HepG2 (cell line): ENCODE measurements around the gene LLGL2. TPM values are rescaled to one million over a fixed set of nuclear protein-coding genes. Genes with fewer than 3 reads are reported as not detected.
A peak's percentile ranks its signal among the peaks of the same experiment; 100 is the strongest.

Experiments used
- ATAC-seq: fragments of 200-7000 bp; cut with Tn5 transposase; 3 replicates; pipeline ENCODE4 v1.9.1; 2020; ENCODE audit warnings: mild to moderate bottlenecking, moderate library complexity
- BruUV-seq: library from RNA; stranded (reverse); fragments of 400-500 nt; replicated peaks from 2 replicates; lab custom pipeline; 2021; lab: Mats Ljungman, UMichigan
- CTCF ChIA-PET: fragments of 300-600 bp; formaldehyde crosslinking; extraction: SDS; loops from one replicate; lab custom pipeline; 2021; ENCODE audit warnings: low total read pairs, inconsistent platforms, low intra/inter-chr PET ratio; lab: Yijun Ruan, JAX
- POLR2A ChIA-PET: fragments of 350-600 bp; sonication (Branson Sonifier 250); formaldehyde crosslinking; loops from one replicate; lab custom pipeline; 2020; ENCODE audit warnings: antibody characterized with exemption, inconsistent platforms; lab: Yijun Ruan, JAX
- DNase-seq: peaks from one replicate; pipeline ENCODE4 v3.0.0-alpha.2; 2015; ENCODE audit warnings: low spot score
- FAIRE-seq: peaks from 3 replicates; lab custom pipeline; 2011; peaks lifted over from hg19 to GRCh38; lab: Jason Lieb, UNC
- H2AFZ ChIP-seq: one replicate; pipeline ENCODE4 v1.6.1; 2011; ENCODE audit warnings: low read length, inconsistent platforms
- H3K27ac ChIP-seq: fragments of 300-600 bp; 3 replicates; pipeline ENCODE4 v1.8.0; 2011; ENCODE audit warnings: mixed run types, mild to moderate bottlenecking, mixed read lengths, low read length, inconsistent platforms; ENCODE audit not compliant: insufficient read depth; ENCODE audit errors: extremely low read length
- H3K27me3 ChIP-seq, 2 experiments: fragments of 200-600 bp in 1 of 2; 2 replicates in 1 of 2; 3 replicates in 1 of 2; pipeline versions ENCODE4 v1.6.0 to v1.8.0; 2011; ENCODE audit warnings: low read length in 2 of 2, mild to moderate bottlenecking in 2 of 2, moderate library complexity in 2 of 2, inconsistent platforms in 1 of 2; ENCODE audit not compliant: insufficient read depth in 2 of 2, control insufficient read depth in 1 of 2
- H3K36me3 ChIP-seq, 2 experiments: fragments of 200-600 bp in 1 of 2; replicated peaks in 1 of 2; 2 replicates in 1 of 2; 3 replicates in 1 of 2; pipeline versions ENCODE4 v1.5.1 to v1.8.0; 2011; ENCODE audit warnings: low read length in 2 of 2, inconsistent platforms in 1 of 2; ENCODE audit not compliant: insufficient read depth in 2 of 2, control insufficient read depth in 1 of 2
- H3K4me1 ChIP-seq: 2 replicates; pipeline ENCODE4 v1.5.1; 2012; ENCODE audit warnings: low read length, inconsistent platforms; ENCODE audit not compliant: insufficient read depth
- H3K4me2 ChIP-seq: 2 replicates; pipeline ENCODE4 v1.6.0; 2011; ENCODE audit warnings: low read depth, low read length, inconsistent platforms
- H3K4me3 ChIP-seq, 3 experiments: fragments of 200-600 bp in 1 of 3; sonication (generic), shearing (Covaris generic) in 1 of 3; replicated peaks in 1 of 3; 2 replicates each; pipeline ENCODE4 v1.5.1; 2011 to 2016; ENCODE audit warnings: low read length in 3 of 3, inconsistent platforms in 2 of 3, low read depth in 2 of 3, mild to moderate bottlenecking in 2 of 3, control low read depth in 1 of 3, mixed read lengths in 1 of 3; ENCODE audit not compliant: insufficient read depth in 1 of 3
- H3K79me2 ChIP-seq: one replicate; pipeline ENCODE4 v1.6.1; 2011; ENCODE audit warnings: low read length, inconsistent platforms; ENCODE audit not compliant: insufficient read depth
- H3K9ac ChIP-seq: 2 replicates; pipeline ENCODE4 v1.6.0; 2011; ENCODE audit warnings: mild to moderate bottlenecking, low read depth, low read length, inconsistent platforms; ENCODE audit not compliant: insufficient read depth
- H3K9me3 ChIP-seq: 2 replicates; pipeline ENCODE4 v1.5.1; 2012; ENCODE audit warnings: mild to moderate bottlenecking, low read length
- H4K20me1 ChIP-seq: 2 replicates; pipeline ENCODE4 v1.6.0; 2011; ENCODE audit warnings: inconsistent platforms, mild to moderate bottlenecking, low read length, moderate library complexity; ENCODE audit not compliant: insufficient read depth
- BORCS8-MEF2B ChIP-seq: sonication (generic); formaldehyde crosslinking; IDR thresholded peaks from 2 replicates; pipeline ENCODE4 v1.8.0; 2022; ENCODE audit warnings: mild to moderate bottlenecking, missing genetic modification reagents
- CENPX ChIP-seq: sonication (generic); formaldehyde crosslinking; IDR thresholded peaks from 2 replicates; pipeline ENCODE4 v1.9.0; 2021; ENCODE audit warnings: mild to moderate bottlenecking, missing genetic modification reagents, moderate library complexity
- ESRRA ChIP-seq: sonication (generic); formaldehyde crosslinking; IDR thresholded peaks from 2 replicates; pipeline ENCODE4 v1.5.1; 2020; ENCODE audit warnings: mild to moderate bottlenecking, low read depth, missing genetic modification reagents
- RXRA ChIP-seq: sonication (generic); formaldehyde crosslinking; IDR thresholded peaks from 2 replicates; pipeline ENCODE4 v1.5.1; 2020; ENCODE audit warnings: missing genetic modification reagents
- ZBTB1 ChIP-seq: sonication (generic); formaldehyde crosslinking; IDR thresholded peaks from 2 replicates; pipeline ENCODE4 v1.4.0; 2020; ENCODE audit warnings: missing genetic modification reagents, borderline replicate concordance
- ZSCAN30 ChIP-seq: sonication (generic); formaldehyde crosslinking; IDR thresholded peaks from 2 replicates; pipeline ENCODE4 v1.5.0; 2020; ENCODE audit warnings: mild to moderate bottlenecking, missing genetic modification reagents
- WGBS: methylation state at CpG from one replicate; pipeline ENCODE4 v1.1.6; 2017; ENCODE audit warnings: low lambda C conversion rate; 5-methylcytosine and 5-hydroxymethylcytosine counted together
- in situ Hi-C: cut with HindIII; loops from 2 replicates; pipeline ENCODE4 v1.10.0; 2017; ENCODE audit warnings: low pct_unique_long_range_greater_than_20kb; ENCODE audit not compliant: extremely low pct_ligation_motif_present
- intact Hi-C: fragments of 100-400 bp; cut with micrococcal nuclease; formaldehyde crosslinking; loops from one replicate; pipeline ENCODE4 v1.10.0; 2022; ENCODE audit not compliant: unreplicated experiment
- polyA plus RNA-seq, 8 experiments: library from polyadenylated mRNA; depleted of rRNA in 3 of 8; stranded (reverse) in 7 of 8; unstranded in 1 of 8; fragments of >200 nt; fragmentation: Illumina TruSeq in 4 of 8; extraction: Trizol in 4 of 8; gene quantifications; 2 replicates each; pipeline versions ENCODE4 v1.2.1 to v1.2.3, GENCODE V29; 2011 to 2016; ENCODE audit warnings: low read depth in 4 of 8, missing spikeins in 1 of 8, mixed read lengths in 1 of 8; ENCODE audit not compliant: insufficient read depth in 1 of 8
- total RNA-seq, 5 experiments: library from RNA; depleted of rRNA; stranded (reverse); fragments of >200 nt; fragmentation: Illumina TruSeq; extraction: Trizol; gene quantifications; 2 replicates each; pipeline ENCODE4 v1.2.3, GENCODE V29; 2016; ENCODE audit warnings: low read depth in 1 of 5
- TF ChIP-seq, protein P1 (sequence below): IDR thresholded peaks from 2 replicates; pipeline ENCODE4 v1.6.1; 2016; ENCODE audit warnings: low read depth, control low read depth
- TF ChIP-seq, protein P2 (sequence below): sonication (generic); formaldehyde crosslinking; IDR thresholded peaks from 2 replicates; pipeline ENCODE4 v1.4.0; 2020; ENCODE audit warnings: missing genetic modification reagents

LLGL2 gene
- total and polyA plus RNA-seq, 2 of the 13 experiments (the other 11 are each of a cell fraction or from before 2014, with no cell fraction given) = 83.0 to 86.7 TPM

DNA sequence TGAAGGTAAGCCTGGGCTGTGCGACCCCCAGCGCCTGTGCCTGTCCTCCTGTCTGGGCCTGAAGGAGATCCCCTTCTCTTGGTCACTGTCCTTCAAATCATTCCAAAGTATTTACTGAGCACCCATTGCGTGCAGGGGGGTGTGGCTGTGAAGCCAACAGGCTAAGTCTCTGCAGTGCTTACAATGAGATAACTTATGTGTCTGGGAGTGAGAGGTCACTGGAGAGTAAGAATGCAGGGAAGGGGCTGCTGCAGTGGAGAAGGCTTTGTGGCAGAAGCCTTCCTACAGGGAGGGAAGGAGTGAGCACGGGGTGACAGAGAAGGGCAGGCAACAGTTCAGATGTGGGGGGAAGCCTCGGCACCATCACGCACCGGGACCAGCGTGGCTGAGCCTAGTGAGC lies 96.6 kb downstream of the LLGL2 start:
- 85% methylated on average over 8 of the region's 8 CpGs for WGBS
- CTCF ChIA-PET = no interaction called here
- FAIRE-seq = no peak

DNA sequence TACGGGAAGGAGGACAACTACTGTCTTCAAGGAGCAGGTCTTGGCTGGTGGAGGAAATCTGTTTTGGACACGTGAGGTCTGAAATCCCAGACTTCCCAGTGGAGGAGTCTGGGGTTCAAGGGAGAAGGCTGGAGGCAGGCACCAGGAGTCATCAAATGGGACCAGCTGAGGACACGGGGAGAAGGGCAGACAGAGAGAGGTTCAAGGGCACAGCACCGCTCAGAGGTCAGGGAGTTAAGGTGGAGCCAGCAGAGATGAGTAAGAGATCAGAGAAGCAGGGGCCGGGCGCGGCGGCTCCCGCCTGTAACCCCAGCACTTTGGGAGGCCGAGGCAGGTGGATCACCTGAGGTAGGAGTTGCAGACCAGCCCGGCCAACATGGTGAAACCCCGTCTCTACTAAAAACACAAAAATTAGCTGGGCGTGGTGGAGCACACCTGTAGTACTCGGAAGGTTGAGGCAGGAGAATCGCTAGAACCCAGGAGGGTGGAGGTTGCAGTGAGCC lies 97.3 kb downstream of the LLGL2 start:
- peak; percentile 79 for TF ChIP-seq ESRRA (CRISPR knock-in tag)
- TF ChIP-seq, protein P1, sequence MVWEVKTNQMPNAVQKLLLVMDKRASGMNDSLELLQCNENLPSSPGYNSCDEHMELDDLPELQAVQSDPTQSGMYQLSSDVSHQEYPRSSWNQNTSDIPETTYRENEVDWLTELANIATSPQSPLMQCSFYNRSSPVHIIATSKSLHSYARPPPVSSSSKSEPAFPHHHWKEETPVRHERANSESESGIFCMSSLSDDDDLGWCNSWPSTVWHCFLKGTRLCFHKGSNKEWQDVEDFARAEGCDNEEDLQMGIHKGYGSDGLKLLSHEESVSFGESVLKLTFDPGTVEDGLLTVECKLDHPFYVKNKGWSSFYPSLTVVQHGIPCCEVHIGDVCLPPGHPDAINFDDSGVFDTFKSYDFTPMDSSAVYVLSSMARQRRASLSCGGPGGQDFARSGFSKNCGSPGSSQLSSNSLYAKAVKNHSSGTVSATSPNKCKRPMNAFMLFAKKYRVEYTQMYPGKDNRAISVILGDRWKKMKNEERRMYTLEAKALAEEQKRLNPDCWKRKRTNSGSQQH (CRISPR knock-in tag) = no peak
- no peak for TF ChIP-seq BORCS8-MEF2B
- TF ChIP-seq, protein P2, sequence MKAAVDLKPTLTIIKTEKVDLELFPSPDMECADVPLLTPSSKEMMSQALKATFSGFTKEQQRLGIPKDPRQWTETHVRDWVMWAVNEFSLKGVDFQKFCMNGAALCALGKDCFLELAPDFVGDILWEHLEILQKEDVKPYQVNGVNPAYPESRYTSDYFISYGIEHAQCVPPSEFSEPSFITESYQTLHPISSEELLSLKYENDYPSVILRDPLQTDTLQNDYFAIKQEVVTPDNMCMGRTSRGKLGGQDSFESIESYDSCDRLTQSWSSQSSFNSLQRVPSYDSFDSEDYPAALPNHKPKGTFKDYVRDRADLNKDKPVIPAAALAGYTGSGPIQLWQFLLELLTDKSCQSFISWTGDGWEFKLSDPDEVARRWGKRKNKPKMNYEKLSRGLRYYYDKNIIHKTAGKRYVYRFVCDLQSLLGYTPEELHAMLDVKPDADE = 0 out of 2 replicates have a peak, but pooled peaks have one; percentile 30
- 0 out of 2 replicates have a peak, but pooled peaks have one; percentile 13 for TF ChIP-seq RXRA (CRISPR knock-in tag)
- 0 out of 2 replicates have a peak, but pooled peaks have one; percentile 47 for TF ChIP-seq ZBTB1 (CRISPR knock-in tag)
- no peak for TF ChIP-seq ZSCAN30 (CRISPR knock-in tag)
- no peak for FAIRE-seq
- H3K4me1 ChIP-seq = peaks cover 6% of the 10 kb centered on the region; the same call in 1 of the 2 replicates
- no peak for DNase-seq
- peaks cover 0 to 2% of the 10 kb centered on the region in 2 experiments; a peak in 1 of 5 replicates for H3K36me3 ChIP-seq
- no peaks in the 10 kb centered on the region for H3K27me3 ChIP-seq
- BruUV-seq = no TSS peak
- no peaks in the 10 kb centered on the region; the same call in 1 of the 2 replicates for H4K20me1 ChIP-seq
- in situ Hi-C loops = no loop called here
- H3K79me2 ChIP-seq = no peaks in the 10 kb centered on the region
- no peak overlapping the region for H3K9ac ChIP-seq
- H3K9me3 ChIP-seq = no peaks in the 10 kb centered on the region
- no peak overlapping the region for H2AFZ ChIP-seq
- no peak overlapping the region for H3K4me2 ChIP-seq
- ChIA-PET POLR2A (interaction anchor here (3.7 kb wide), 1 partner anchor 10 kb away, joined by 12 read pairs; the partner anchor contains the start of gene SMIM5), CTCF (no interaction called here)
- no peak for ATAC-seq
- intact Hi-C loops = no loop called here
- 69% methylated on average over 15 of the region's 15 CpGs for WGBS
- H3K27ac ChIP-seq = no peak overlapping the region
- no peak overlapping the region for H3K4me3 ChIP-seq

More for the DNA sequence above, 96.6 kb downstream of the LLGL2 start:
- no peaks in the 10 kb centered on the region for H3K36me3 ChIP-seq
- no peak overlapping the region for H3K27ac ChIP-seq
- intact Hi-C loops (no loop called here), in situ Hi-C loops (no loop called here)
- H3K27me3 ChIP-seq = no peaks in the 10 kb centered on the region
- ATAC-seq = no peak
- peaks cover 6% of the 10 kb centered on the region; the same call in 1 of the 2 replicates for H3K4me1 ChIP-seq
- H3K9me3 ChIP-seq = no peaks in the 10 kb centered on the region
- H3K4me3 ChIP-seq = no peak overlapping the region
- no peaks in the 10 kb centered on the region for H3K79me2 ChIP-seq
- no peak for DNase-seq
- BruUV-seq = no TSS peak
- H3K9ac ChIP-seq = no peak overlapping the region
- POLR2A ChIA-PET = interaction anchor here (2.0 to 3.7 kb wide), 2 partner anchors 11 to 12 kb away, joined by 12 read pairs; partner anchors contain the start of gene SMIM5
- H4K20me1 ChIP-seq = no peaks in the 10 kb centered on the region; the same call in 1 of the 2 replicates
- H3K4me2 ChIP-seq = no peak overlapping the region
- H2AFZ ChIP-seq = no peak overlapping the region
- TF ChIP-seq CENPX (CRISPR knock-in tag) = no peak
